ENCODE results near the gene LRR1. TPM values are rescaled to one million over a fixed set of nuclear protein-coding genes. Genes with fewer than 3 reads are reported as not detected.
A peak's percentile ranks its signal among the peaks of the same experiment; 100 is the strongest.

Gene LRR1
- total and polyA plus RNA-seq, 11 donors = 2.1 to 39.6 (median 7.1) TPM

- Histone ChIP-seq H3K27me3 (no peaks in the 10 kb centered on the region), H3K36me3 (peaks cover 0 to 24% (median 12%) of the 10 kb centered on the region in 9 donors), H3K27ac (peak overlapping the region; percentile 79 to 100 (median 98)), H3K9me3 (no peaks in the 10 kb centered on the region), H3K4me1 (peaks cover 0 to 61% (median 36%) of the 10 kb centered on the region in 12 donors), H3K4me3 (peak overlapping the region; percentile 68 to 98 (median 95))
- intact Hi-C loops (cut with DNase I) = loop anchor here (1.0 to 10.0 kb wide), 15 partner anchors 58 to 483 kb away; partner anchors contain the start of genes KLHDC2 (in 5 of the 10), NEMF (in 4 of the 10), KLHDC1 (in 2 of the 10) and VCPKMT (in 1 of the 10)
- peak in 1 of 2 donors; percentile 66 for TF ChIP-seq POLR2A (IDR thresholded peaks at IDR 0.05)
- TF ChIP-seq CTCF (IDR thresholded peaks at IDR 0.05) = peak; percentile 76 to 96 (median 87)
- WGBS, 4 donors = 0 to 1% (median 0%) methylated on average over 21 to 101 of the region's 101 CpGs
- ATAC-seq = peak; percentile 91 to 96 (median 94)
- DNase-seq = peak; percentile 93 to 96 (median 94)
These were observed 35.2 kb downstream of the LRR1 start for GRCh38 chr14:49633640-49634546.

GRCh38 chr14:49634547-49635334, 36.0 kb downstream of the LRR1 start, which contains the start of gene DNAAF2:
Gene DNAAF2 (minus strand): TSS chr14:49635244. CDS start chr14:49635149, 95 bp downstream.
- H3K27me3 ChIP-seq = no peaks in the 10 kb centered on the region

GRCh38 chr14:49636866-49637265, 38.1 kb downstream of the LRR1 start:
- WGBS, 4 donors = 81 to 95% (median 90%) methylated on average over 1 of the region's 1 CpG
- Histone ChIP-seq H3K27me3 (no peaks in the 10 kb centered on the region), H3K4me1 (peaks cover 0 to 77% (median 37%) of the 10 kb centered on the region in 12 donors), H3K4me3 (no peak overlapping the region), H3K9me3 (no peaks in the 10 kb centered on the region), H3K36me3 (peaks cover 0 to 31% (median 15%) of the 10 kb centered on the region in 9 donors), H3K27ac (peak overlapping the region in 1 of 12 donors; percentile 92)
- no peak for DNase-seq
- no peak for ATAC-seq
- TF ChIP-seq CTCF (IDR thresholded peaks at IDR 0.05) (no peak), POLR2A (IDR thresholded peaks at IDR 0.05) (no peak)
- intact Hi-C loops (cut with DNase I) = loop anchor here in 8 of 10 donors (5.0 to 10.0 kb wide), 7 partner anchors 50 to 218 kb away; partner anchors contain the start of genes KLHDC2 (in 4 of the 8), KLHDC1 (in 2 of the 8), NEMF (in 2 of the 8) and POLE2 (in 2 of the 8)

More at GRCh38 chr14:49634547-49635334, 36.0 kb downstream of the LRR1 start, which contains the start of gene DNAAF2:
- Histone ChIP-seq H3K4me3 (peak within 1 kb of the TSS; percentile 68 to 98 (median 95)), H3K9me3 (no peaks in the 10 kb centered on the region), H3K36me3 (peaks cover 0 to 27% (median 12%) of the 10 kb centered on the region in 9 donors), H3K27ac (peak within 1 kb of the TSS; percentile 79 to 100 (median 98)), H3K4me1 (peaks cover 0 to 66% (median 38%) of the 10 kb centered on the region in 12 donors)
- intact Hi-C loops (cut with DNase I) = loop anchor here (1.0 to 10.0 kb wide), 16 partner anchors 53 to 482 kb away; partner anchors contain the start of genes KLHDC2 (in 7 of the 10), KLHDC1 (in 4 of the 10), NEMF (in 4 of the 10) and POLE2 (in 2 of the 10)
- WGBS, 4 donors = 0 to 1% (median 0%) methylated on average over 24 to 80 of the region's 80 CpGs
- peak; percentile 45 to 79 (median 60) for DNase-seq
- ATAC-seq = peak; percentile 24 to 64 (median 56)
- TF ChIP-seq POLR2A (IDR thresholded peaks at IDR 0.05) = no peak
- TF ChIP-seq CTCF (IDR thresholded peaks at IDR 0.05) = peak in 4 of 12 donors; percentile 1 to 15 (median 3)

All from heart left ventricle (tissue), 16 donors.